HG02943 (cell line): ENCODE measurements around the gene GOLGA8R.
"Not testable (repeated sequence)": the region's sequence is repeated elsewhere in the genome, so short reads cannot be mapped to it uniquely, and the experiment has no call there.

Experiments
- ATAC-seq: cut with Tn5 transposase; IDR thresholded peaks from one replicate; pipeline ENCODE4 v1.9.1; 2021; ENCODE audit warnings: mild to moderate bottlenecking, low read depth, moderate library complexity; ENCODE audit not compliant: unreplicated experiment

Gene GOLGA8R

DNA sequence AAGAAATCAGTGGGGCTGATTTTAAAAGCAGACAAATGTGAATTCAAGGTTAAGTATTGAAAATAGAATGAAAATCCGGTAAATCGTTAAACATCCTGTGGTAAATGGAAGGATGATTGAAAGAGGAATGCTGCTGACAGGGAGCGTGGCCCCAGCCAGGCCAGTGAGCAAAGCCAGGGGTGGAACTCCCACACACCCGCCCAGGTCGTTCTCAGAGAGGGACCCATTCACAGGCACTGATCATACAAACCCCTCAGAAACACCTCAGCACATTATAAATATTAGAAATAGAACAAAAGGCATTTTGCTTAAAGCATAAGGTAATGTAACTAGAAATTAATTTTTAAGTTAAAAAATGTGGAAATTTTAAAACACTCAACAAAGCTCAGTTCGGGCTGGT is 59.0 kb downstream of the GOLGA8R start:
- not testable (repeated sequence) for ATAC-seq
